Measurements from ENCODE around the gene TRAPPC2B.

Gene TRAPPC2B

DNA sequence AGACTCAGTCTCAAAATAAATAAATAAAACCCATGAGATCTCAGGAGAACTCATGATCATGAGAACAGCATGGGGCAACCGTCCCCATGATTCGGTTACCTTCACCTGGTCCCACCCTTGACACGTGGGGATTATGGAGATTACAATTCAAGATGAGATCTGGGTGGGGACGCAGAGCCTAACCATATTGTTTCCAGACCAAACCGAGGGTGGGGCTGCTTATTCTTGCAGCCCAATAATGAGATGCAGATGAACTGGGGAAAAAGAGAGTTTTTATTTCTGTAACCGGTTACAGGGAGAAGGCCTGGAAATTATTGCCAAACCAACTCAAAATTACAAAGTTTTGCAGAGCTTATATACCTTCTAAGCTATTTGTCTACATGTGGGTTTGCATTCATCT, 12.8 kb downstream of the TRAPPC2B start:
- DNase-seq = no peak

GRCh38 chr19:57377498-57378146, 14.3 kb downstream of the TRAPPC2B start:
- no peak for DNase-seq

- DNase-seq = no peak
Measured at GRCh38 chr19:57380923-57381322, 17.6 kb downstream of the TRAPPC2B start.

DNA sequence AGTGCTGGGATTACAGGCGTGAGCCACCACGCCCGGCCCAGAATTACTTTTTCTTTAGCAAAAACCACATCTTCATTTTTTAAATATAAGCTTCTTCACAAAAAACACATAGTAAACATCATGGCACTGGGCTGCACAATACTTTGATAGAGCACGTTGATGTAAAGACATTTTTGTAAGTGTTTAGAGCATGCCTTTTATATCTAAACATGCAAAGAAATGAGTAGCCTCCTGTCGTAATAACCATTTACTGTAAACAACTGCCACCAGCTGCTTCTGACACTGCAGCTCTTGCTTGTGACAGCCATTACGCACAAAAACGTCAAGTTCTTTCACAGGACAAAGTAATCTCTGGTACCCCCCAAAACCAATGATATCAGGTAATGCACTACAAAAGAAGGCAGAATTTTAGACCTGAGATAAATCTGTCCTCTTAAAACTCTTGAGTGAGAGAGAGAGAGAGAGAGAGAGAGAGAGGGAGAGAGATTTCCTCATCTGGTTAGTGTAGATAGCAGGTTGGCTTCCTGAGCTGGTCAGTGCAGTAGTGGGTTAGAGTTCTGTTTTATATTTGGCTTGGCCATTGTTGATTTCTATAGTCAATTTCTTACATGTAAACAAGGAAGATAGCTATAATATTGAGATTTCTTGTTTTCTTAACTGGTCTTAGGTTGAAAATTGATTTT, 19.6 kb downstream of the TRAPPC2B start:
- no peak for DNase-seq

DNA sequence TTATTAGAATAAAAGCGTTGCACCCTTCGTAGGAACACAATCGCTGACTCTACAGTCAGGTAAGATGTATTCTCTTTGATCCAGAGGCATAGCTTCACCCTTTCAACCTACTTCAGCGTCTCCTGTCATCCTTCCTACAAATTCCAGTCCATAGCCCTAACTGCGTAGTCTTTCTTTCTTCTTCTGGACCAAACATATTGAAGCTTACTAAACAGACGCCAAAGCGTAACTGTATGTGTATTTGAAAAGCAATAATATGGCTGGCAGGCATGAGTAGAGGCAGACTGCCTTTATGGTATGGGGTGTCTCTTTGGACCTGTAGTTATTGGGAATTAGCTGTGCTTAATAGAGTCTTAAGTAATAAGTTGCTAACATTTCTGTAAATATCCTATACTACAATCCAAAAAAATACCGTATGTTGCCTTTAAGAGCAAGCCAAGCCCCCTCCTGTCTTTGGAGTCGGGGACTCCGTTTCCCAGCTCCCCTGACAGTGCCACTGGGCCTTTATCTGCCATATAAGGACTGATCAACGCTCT, 25.9 kb downstream of the TRAPPC2B start:
- DNase-seq = no peak

- peak; percentile 99 for DNase-seq
Measured at GRCh38 chr19:57389730-57390598, 26.6 kb downstream of the TRAPPC2B start, which contains the start of gene ZNF548. TSS of gene ZNF548 (plus strand) at chr19:57389854. CDS start at chr19:57390100, 246 bp downstream.

DNA sequence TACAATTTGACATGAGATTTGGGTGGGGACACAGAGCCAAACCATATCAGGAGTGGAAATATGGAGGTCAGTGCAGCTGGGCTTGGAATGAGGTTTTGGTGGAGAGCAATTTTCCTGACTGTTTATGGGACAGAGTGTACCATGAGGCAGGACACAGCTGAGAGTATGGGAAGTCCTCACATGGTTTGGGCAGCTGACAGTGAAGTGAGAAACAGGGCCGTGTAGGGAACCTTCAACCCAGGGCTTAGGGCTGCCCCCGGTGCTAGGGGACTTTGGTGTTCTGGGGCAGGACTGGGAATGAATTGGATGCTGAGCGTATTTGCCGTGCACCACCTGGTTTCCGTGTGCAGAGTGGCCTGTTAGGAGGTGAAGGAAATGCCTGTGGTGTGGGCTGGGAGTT, 32.4 kb downstream of the TRAPPC2B start:
- no peak for DNase-seq

DNA sequence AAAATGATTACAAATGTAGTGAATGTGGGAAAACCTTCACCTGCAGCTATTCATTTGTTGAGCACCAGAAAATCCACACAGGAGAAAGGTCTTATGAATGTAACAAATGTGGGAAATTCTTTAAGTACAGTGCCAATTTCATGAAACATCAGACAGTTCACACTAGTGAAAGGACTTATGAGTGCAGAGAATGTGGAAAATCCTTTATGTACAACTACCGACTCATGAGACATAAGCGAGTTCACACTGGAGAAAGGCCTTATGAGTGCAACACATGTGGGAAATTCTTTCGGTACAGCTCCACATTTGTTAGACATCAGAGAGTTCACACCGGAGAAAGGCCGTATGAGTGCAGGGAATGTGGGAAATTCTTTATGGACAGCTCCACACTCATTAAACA, 35.5 kb downstream of the TRAPPC2B start:
- DNase-seq = no peak

DNA sequence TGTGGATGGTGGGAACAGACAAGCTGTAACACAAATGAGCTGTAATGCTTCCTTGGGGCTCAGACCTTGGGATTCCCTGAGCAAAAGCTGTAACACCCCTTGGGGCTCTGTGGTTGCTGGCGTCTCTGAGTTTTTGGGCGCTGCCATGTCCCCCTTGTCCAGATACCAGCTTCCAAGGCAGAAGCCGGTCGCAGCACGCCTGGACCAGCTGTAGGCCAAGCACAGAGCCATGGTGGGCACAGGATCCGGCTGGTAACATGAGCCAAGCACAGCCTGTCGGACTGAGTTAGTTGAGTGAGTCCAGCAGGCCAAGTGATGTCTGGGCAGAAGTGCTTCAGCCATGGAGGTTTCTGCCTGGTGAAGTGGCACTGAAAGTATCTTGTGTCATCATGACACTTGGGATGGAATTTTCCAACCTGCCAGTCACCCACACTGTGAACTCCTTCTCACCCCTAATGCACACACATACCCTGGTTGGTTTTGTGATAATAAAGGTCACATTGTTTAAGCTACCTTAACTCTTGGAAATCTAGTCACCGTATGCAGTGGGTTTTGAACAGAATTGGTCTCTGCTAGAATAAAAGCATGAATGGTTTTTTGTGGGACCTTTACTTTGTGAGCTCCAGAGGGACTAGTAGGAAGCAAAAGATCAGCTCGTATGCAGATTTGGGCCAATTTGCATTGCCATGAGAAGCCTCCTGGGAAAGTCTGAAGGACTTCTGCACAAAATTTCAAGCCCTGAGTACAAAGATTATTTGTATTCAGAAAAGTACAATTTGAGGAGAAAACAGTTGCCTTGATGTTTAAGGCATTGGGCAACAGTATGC, 40.6 kb downstream of the TRAPPC2B start:
- no peak for DNase-seq

- peak; percentile 57 for DNase-seq
Measured at GRCh38 chr19:57406516-57407123, 43.3 kb downstream of the TRAPPC2B start.

GRCh38 chr19:57410877-57411671, 47.7 kb downstream of the TRAPPC2B start, which contains the start of gene ZNF17:
TSS of gene ZNF17 (plus strand) at chr19:57411161. CDS start at chr19:57413616, 2,455 bp downstream.
- peak; percentile 94 for DNase-seq
